Keratinocyte (primary cell): ENCODE results near the gene SLC34A3. TPM values are rescaled to one million over a fixed set of nuclear protein-coding genes. Genes with fewer than 3 reads are reported as not detected.
A peak's percentile ranks its signal among the peaks of the same experiment; 100 is the strongest.

Experiments used
- DNase-seq: peaks from one replicate; pipeline ENCODE4 v3.0.0-alpha.2; 2011; ENCODE audit warnings: low read depth, missing footprints, low spot score
- FAIRE-seq: peaks from 2 replicates; lab custom pipeline; 2011; peaks lifted over from hg19 to GRCh38; lab: Jason Lieb, UNC
- H2AFZ ChIP-seq: 2 replicates; pipeline ENCODE4 v1.6.0; 2012; ENCODE audit warnings: low read length, control low read depth, inconsistent platforms; ENCODE audit not compliant: control insufficient read depth
- H3K27ac ChIP-seq: 2 replicates; pipeline ENCODE4 v1.5.1; 2011; ENCODE audit warnings: low read length; ENCODE audit not compliant: control insufficient read depth, insufficient read depth
- H3K27me3 ChIP-seq: 3 replicates; pipeline ENCODE4 v1.6.0; 2011; ENCODE audit warnings: low read length; ENCODE audit not compliant: control insufficient read depth, insufficient read depth; ENCODE audit errors: extremely low read depth
- H3K36me3 ChIP-seq, 2 experiments: 2 replicates in 1 of 2; 3 replicates in 1 of 2; pipeline ENCODE4 v1.5.1; 2011; ENCODE audit warnings: low read length in 2 of 2, mild to moderate bottlenecking in 1 of 2; ENCODE audit not compliant: control insufficient read depth in 2 of 2, insufficient read depth in 2 of 2; ENCODE audit errors: extremely low read depth in 1 of 2
- H3K4me1 ChIP-seq: 3 replicates; pipeline ENCODE4 v1.5.1; 2011; ENCODE audit warnings: low read length; ENCODE audit not compliant: control insufficient read depth, insufficient read depth; ENCODE audit errors: extremely low read depth
- H3K4me2 ChIP-seq: 3 replicates; pipeline ENCODE4 v1.6.0; 2011; ENCODE audit warnings: low read depth, low read length; ENCODE audit not compliant: control insufficient read depth, insufficient read depth; ENCODE audit errors: extremely low read depth
- H3K4me3 ChIP-seq, 3 experiments: fragments of 200-600 bp in 1 of 3; sonication (generic) in 1 of 3; 2 replicates in 2 of 3; 3 replicates in 1 of 3; pipeline ENCODE4 v1.5.1; 2011 to 2016; ENCODE audit warnings: low read length in 3 of 3, mild to moderate bottlenecking in 3 of 3, control low read depth in 2 of 3, inconsistent platforms in 1 of 3, low read depth in 1 of 3, mixed read lengths in 1 of 3, mixed run types in 1 of 3, moderate library complexity in 1 of 3; ENCODE audit not compliant: control insufficient read depth in 2 of 3, insufficient read depth in 2 of 3; ENCODE audit errors: extremely low read depth in 1 of 3
- H3K79me2 ChIP-seq: 2 replicates; pipeline ENCODE4 v1.6.0; 2012; ENCODE audit warnings: low read length; ENCODE audit not compliant: control insufficient read depth, insufficient read depth
- H3K9ac ChIP-seq: 3 replicates; pipeline ENCODE4 v1.6.0; 2011; ENCODE audit warnings: low read length; ENCODE audit not compliant: control insufficient read depth, insufficient read depth; ENCODE audit errors: extremely low read depth
- H3K9me1 ChIP-seq: 3 replicates; pipeline ENCODE4 v1.6.0; 2011; ENCODE audit warnings: low read length; ENCODE audit not compliant: control insufficient read depth, insufficient read depth; ENCODE audit errors: extremely low read depth
- H3K9me3 ChIP-seq: 2 replicates; pipeline ENCODE4 v1.5.1; 2012; ENCODE audit warnings: low read depth, low read length; ENCODE audit not compliant: control insufficient read depth
- H4K20me1 ChIP-seq: 3 replicates; pipeline ENCODE4 v1.6.0; 2011; ENCODE audit warnings: low read length; ENCODE audit not compliant: control insufficient read depth, insufficient read depth; ENCODE audit errors: extremely low read depth
- EZH2 ChIP-seq: IDR thresholded peaks from one replicate; pipeline ENCODE4 v1.6.1; 2012; ENCODE audit warnings: inconsistent platforms, mild to moderate bottlenecking, low read length, moderate library complexity
- dilution Hi-C: fragments of 300-500 bp; cut with MboI; formaldehyde crosslinking; loops from one replicate; pipeline ENCODE4 v1.7.0; 2020; ENCODE audit warnings: low sequenced_read_pairs; ENCODE audit not compliant: extremely low pct_ligation_motif_present
- polyA plus RNA-seq, 5 experiments: library from polyadenylated mRNA; depleted of rRNA in 3 of 5; stranded (reverse) in 3 of 5; stranded (forward) in 1 of 5; unstranded in 1 of 5; fragments of >200 nt; gene quantifications; 1 replicate in 1 of 5; 2 replicates in 3 of 5; 3 replicates in 1 of 5; pipeline versions ENCODE4 v1.2.1 to v1.2.3, GENCODE V29; 2011 to 2012; ENCODE audit warnings: missing spikeins in 2 of 5, low read depth in 1 of 5, low replicate concordance in 1 of 5
- TF ChIP-seq, protein P1 (sequence below), 3 experiments: IDR thresholded peaks in 1 of 3; conservative IDR thresholded peaks in 1 of 3; optimal IDR thresholded peaks in 1 of 3; 2 replicates in 2 of 3; 3 replicates in 1 of 3; pipeline versions ENCODE3 to v1.5.1; 2011; ENCODE audit warnings: low read length in 3 of 3, mild to moderate bottlenecking in 3 of 3, moderate library complexity in 2 of 3, control low read depth in 1 of 3, inconsistent platforms in 1 of 3; ENCODE audit not compliant: insufficient read depth in 2 of 3; ENCODE audit errors: extremely low read depth in 1 of 3

SLC34A3 gene
- polyA plus RNA-seq, 1 donor (not counting 4 experiments of a cell fraction or from before 2014, with no cell fraction given): not detected

DNA sequence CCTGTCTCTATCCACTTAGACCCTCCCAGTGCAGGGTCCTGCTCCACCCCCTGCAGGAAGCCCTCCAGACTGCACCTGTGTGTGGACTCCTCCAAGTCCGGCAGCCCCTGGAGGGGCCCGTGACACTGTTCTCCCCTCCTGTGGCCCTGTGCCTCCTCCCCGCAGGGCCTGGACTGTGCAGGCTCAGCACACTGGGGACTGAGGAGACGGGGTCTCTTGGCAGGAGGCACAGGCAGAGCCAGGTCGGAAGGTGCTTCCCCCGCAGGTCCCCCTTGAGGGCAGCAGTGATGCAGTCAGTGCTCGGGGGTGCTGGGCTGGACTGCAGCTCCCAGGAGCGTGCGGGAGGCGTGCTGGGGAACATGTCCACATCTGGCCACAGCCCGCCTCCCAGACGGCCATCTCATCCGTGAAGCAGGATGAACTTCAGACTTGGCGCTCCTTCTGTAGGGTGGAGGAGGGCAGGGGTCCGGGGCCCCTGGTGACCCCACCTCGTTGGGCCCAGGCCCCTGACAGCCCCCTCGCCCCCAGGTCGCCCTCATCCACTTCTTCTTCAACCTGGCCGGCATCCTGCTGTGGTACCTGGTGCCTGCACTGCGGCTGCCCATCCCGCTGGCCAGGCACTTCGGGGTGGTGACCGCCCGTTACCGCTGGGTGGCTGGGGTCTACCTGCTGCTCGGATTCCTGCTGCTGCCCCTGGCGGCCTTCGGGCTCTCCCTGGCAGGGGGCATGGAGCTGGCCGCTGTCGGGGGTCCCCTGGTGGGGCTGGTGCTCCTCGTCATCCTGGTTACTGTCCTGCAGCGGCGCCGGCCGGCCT, 4.9 kb downstream of the SLC34A3 start:
- Histone ChIP-seq H3K36me3 (peaks cover 0 to 6% of the 10 kb centered on the region in 2 experiments), H3K4me2 (no peak overlapping the region), H3K9me1 (no peaks in the 10 kb centered on the region), H4K20me1 (no peaks in the 10 kb centered on the region), H3K27me3 (peaks cover 12% of the 10 kb centered on the region), H3K4me3 (no peak overlapping the region), H3K4me1 (no peaks in the 10 kb centered on the region), H3K27ac (no peak overlapping the region), H3K79me2 (peaks cover 9% of the 10 kb centered on the region), H3K9me3 (no peaks in the 10 kb centered on the region), H2AFZ (no peak overlapping the region), H3K9ac (no peak overlapping the region)
- DNase-seq (no peak), FAIRE-seq (no peak)
- TF ChIP-seq EZH2: no peak
- TF ChIP-seq, protein P1, sequence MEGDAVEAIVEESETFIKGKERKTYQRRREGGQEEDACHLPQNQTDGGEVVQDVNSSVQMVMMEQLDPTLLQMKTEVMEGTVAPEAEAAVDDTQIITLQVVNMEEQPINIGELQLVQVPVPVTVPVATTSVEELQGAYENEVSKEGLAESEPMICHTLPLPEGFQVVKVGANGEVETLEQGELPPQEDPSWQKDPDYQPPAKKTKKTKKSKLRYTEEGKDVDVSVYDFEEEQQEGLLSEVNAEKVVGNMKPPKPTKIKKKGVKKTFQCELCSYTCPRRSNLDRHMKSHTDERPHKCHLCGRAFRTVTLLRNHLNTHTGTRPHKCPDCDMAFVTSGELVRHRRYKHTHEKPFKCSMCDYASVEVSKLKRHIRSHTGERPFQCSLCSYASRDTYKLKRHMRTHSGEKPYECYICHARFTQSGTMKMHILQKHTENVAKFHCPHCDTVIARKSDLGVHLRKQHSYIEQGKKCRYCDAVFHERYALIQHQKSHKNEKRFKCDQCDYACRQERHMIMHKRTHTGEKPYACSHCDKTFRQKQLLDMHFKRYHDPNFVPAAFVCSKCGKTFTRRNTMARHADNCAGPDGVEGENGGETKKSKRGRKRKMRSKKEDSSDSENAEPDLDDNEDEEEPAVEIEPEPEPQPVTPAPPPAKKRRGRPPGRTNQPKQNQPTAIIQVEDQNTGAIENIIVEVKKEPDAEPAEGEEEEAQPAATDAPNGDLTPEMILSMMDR (optimal IDR thresholded peaks at IDR 0.05 in 1 of 3, IDR thresholded peaks at IDR 0.05 in 1 of 3, conservative IDR thresholded peaks at IDR 0.05 in 1 of 3; ENCODE audit: extremely low read depth in 1 of 3, insufficient read depth in 2 of 3, low read length in 3 of 3): no peak
- dilution Hi-C loops: no loop called here

DNA sequence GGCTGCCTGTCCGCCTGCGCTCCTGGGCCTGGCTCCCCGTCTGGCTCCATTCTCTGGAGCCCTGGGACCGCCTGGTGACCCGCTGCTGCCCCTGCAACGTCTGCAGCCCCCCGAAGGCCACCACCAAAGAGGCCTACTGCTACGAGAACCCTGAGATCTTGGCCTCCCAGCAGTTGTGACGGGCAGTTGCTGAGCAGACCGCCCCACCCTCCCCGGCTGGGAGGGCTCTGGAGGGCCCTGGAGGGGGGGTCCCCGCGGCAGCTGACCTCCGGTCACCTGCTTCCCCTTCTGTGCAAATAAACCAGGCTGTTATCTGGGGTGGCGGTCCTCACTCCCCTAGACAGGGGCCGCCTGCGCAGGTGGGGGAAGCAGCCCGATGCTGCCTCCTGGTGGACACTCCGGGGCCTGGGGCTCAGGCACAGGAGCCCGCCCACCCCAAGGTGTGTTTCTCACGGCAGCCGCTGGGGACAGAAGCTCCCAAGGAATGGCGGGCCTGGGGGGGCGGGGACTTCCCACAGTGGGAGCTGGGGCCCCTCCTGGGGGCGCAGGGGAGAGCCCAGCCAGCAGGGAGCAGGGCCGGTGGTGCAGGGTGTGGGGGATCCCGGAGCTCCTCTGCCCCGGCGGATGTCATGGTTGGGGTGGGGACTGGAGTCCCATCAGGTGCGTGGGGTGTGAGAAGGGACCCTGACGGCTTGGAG, 5.7 kb downstream of the SLC34A3 start:
- peaks cover 12% of the 10 kb centered on the region for H3K27me3 ChIP-seq
- no peak overlapping the region for H3K9ac ChIP-seq
- H4K20me1 ChIP-seq: no peaks in the 10 kb centered on the region
- dilution Hi-C loops: no loop called here
- no peak overlapping the region for H3K4me2 ChIP-seq
- TF ChIP-seq, protein P1 (optimal IDR thresholded peaks at IDR 0.05 in 1 of 3, IDR thresholded peaks at IDR 0.05 in 1 of 3, conservative IDR thresholded peaks at IDR 0.05 in 1 of 3; ENCODE audit: extremely low read depth in 1 of 3, insufficient read depth in 2 of 3, low read length in 3 of 3): peak in 2 of 3 experiments; percentile 83 to 99
- TF ChIP-seq EZH2: no peak
- FAIRE-seq (no peak), DNase-seq (no peak)
- peaks cover 9% of the 10 kb centered on the region for H3K79me2 ChIP-seq
- H3K9me3 ChIP-seq: no peaks in the 10 kb centered on the region
- H3K27ac ChIP-seq: no peak overlapping the region
- no peak overlapping the region for H3K4me3 ChIP-seq
- H3K4me1 ChIP-seq: no peaks in the 10 kb centered on the region
- H2AFZ ChIP-seq: no peak overlapping the region
- peaks cover 0 to 6% of the 10 kb centered on the region in 2 experiments for H3K36me3 ChIP-seq
- no peaks in the 10 kb centered on the region for H3K9me1 ChIP-seq
